Mammary epithelial cell (primary cell): ENCODE data around the gene CORO2B.

Source experiments
- CTCF ChIP-seq, 2 donors: IDR thresholded peaks in 1 of 2; conservative IDR thresholded peaks in 1 of 2; 2 replicates each; pipeline ENCODE4 v1.5.1; 2011 to 2012; ENCODE audit warnings: inconsistent platforms in 2 of 2, low read length in 2 of 2, mild to moderate bottlenecking in 2 of 2, control low read depth in 1 of 2, low read depth in 1 of 2; ENCODE audit not compliant: insufficient read depth in 1 of 2; ENCODE audit errors: extremely low read depth in 1 of 2
- EZH2 ChIP-seq: IDR thresholded peaks from 2 replicates; pipeline ENCODE4 v1.6.1; 2012; ENCODE audit warnings: low read length, inconsistent platforms, borderline replicate concordance

- TF ChIP-seq CTCF (conservative IDR thresholded peaks at IDR 0.05 in 1 of 2, IDR thresholded peaks at IDR 0.05 in 1 of 2; ENCODE audit: extremely low read depth in 1 of 2, insufficient read depth in 1 of 2, low read depth in 1 of 2, low read length in 2 of 2), result no peak
- no peak for TF ChIP-seq EZH2
Observed at GRCh38 chr15:68537097-68537496, 41.7 kb upstream of the CORO2B start.
